B cell (primary cell): ENCODE data around the gene PIK3C2G. TPM values are rescaled to one million over a fixed set of nuclear protein-coding genes. Genes with fewer than 3 reads are reported as not detected.

ENCODE experiments used
- ATAC-seq: fragments of 200-7000 bp; cut with Tn5 transposase; one replicate; pipeline ENCODE4 v1.10.0; 2021; ENCODE audit warnings: low read depth, mild to moderate bottlenecking, moderate number of reproducible peaks, moderate library complexity
- CTCF ChIA-PET: fragments of 350-600 bp; sonication (Branson Sonifier 250); formaldehyde crosslinking; loops from one replicate; lab custom pipeline; 2021; ENCODE audit warnings: antibody characterized with exemption, inconsistent platforms; lab: Charles Lee
- POLR2A ChIA-PET: fragments of 350-600 bp; sonication (Branson Sonifier 250); formaldehyde crosslinking; loops from one replicate; lab custom pipeline; 2021; ENCODE audit warnings: antibody characterized with exemption; lab: Charles Lee
- DNase-seq: peaks from one replicate; pipeline ENCODE4 v3.0.0; 2013
- H2AFZ ChIP-seq: 2 replicates; pipeline ENCODE4 v1.6.1; 2012; ENCODE audit warnings: mild to moderate bottlenecking, low read depth, low read length; ENCODE audit not compliant: insufficient read depth, poor library complexity, severe bottlenecking
- H3K27ac ChIP-seq, 2 donors: 1 replicate in 1 of 2; 2 replicates in 1 of 2; pipeline ENCODE4 v1.5.1; 2012 to 2013; ENCODE audit warnings: low read length in 2 of 2, mild to moderate bottlenecking in 2 of 2, moderate library complexity in 1 of 2
- H3K27me3 ChIP-seq, 4 experiments: fragments of 200-600 bp in 1 of 4; sonication (generic) in 1 of 4; replicated peaks in 1 of 4; 1 replicate in 2 of 4; 2 replicates in 2 of 4; pipeline versions ENCODE4 v1.6.1 to v1.7.0; 2013 to 2016; ENCODE audit warnings: low read length in 3 of 4, mild to moderate bottlenecking in 2 of 4, mixed read lengths in 1 of 4, moderate library complexity in 1 of 4; ENCODE audit not compliant: insufficient read depth in 4 of 4, control insufficient read depth in 3 of 4; ENCODE audit errors: control extremely low read depth in 1 of 4
- H3K36me3 ChIP-seq, 2 experiments: replicated peaks in 1 of 2; 1 replicate in 1 of 2; 2 replicates in 1 of 2; pipeline versions ENCODE4 v1.6.1 to v1.7.1; 2013; ENCODE audit warnings: low read length in 1 of 2; ENCODE audit not compliant: insufficient read depth in 2 of 2, control insufficient read depth in 1 of 2; ENCODE audit errors: control extremely low read depth in 1 of 2, extremely low read depth in 1 of 2
- H3K4me1 ChIP-seq, 2 donors: fragments of 200-600 bp in 1 of 2; sonication (generic) in 1 of 2; 1 replicate in 1 of 2; 2 replicates in 1 of 2; pipeline versions ENCODE4 v1.5.1 to v1.6.1; 2013 to 2017; ENCODE audit warnings: low read length in 2 of 2; ENCODE audit not compliant: control insufficient read depth in 2 of 2, insufficient read depth in 2 of 2
- H3K4me2 ChIP-seq: replicated peaks from 2 replicates; pipeline ENCODE3; 2012; ENCODE audit warnings: mild to moderate bottlenecking, low read depth, low read length; ENCODE audit not compliant: poor library complexity, severe bottlenecking
- H3K4me3 ChIP-seq, 5 experiments: fragments of 200-600 bp in 1 of 5; sonication (generic) in 1 of 5; 1 replicate in 3 of 5; 2 replicates in 2 of 5; pipeline versions ENCODE4 v1.5.1 to v1.7.0; 2011 to 2016; ENCODE audit warnings: low read length in 4 of 5, mild to moderate bottlenecking in 4 of 5, low read depth in 2 of 5, control low read depth in 1 of 5, moderate library complexity in 1 of 5; ENCODE audit not compliant: insufficient read depth in 1 of 5; ENCODE audit errors: control extremely low read depth in 1 of 5, extremely low read depth in 1 of 5
- H3K79me2 ChIP-seq: fragments of 200-600 bp; sonication (generic); one replicate; pipeline ENCODE4 v1.6.0; 2016; ENCODE audit warnings: low read length; ENCODE audit not compliant: control insufficient read depth, insufficient read depth
- H3K9ac ChIP-seq: fragments of 200-600 bp; sonication (generic); 2 replicates; pipeline ENCODE4 v1.6.1; 2017; ENCODE audit warnings: mild to moderate bottlenecking, low read length, moderate library complexity
- H3K9me3 ChIP-seq, 3 donors: one replicate each; pipeline versions ENCODE4 v1.6.1 to v1.7.1; 2013; ENCODE audit warnings: low read length in 2 of 3; ENCODE audit not compliant: control insufficient read depth in 2 of 3, insufficient read depth in 1 of 3; ENCODE audit errors: control extremely low read depth in 1 of 3
- H4K20me1 ChIP-seq: 2 replicates; pipeline ENCODE4 v1.6.0; 2012; ENCODE audit warnings: mild to moderate bottlenecking, low read length; ENCODE audit not compliant: insufficient read depth, control insufficient read depth, poor library complexity, severe bottlenecking
- H3K27ac Mint-ChIP-seq: one replicate; pipeline ENCODE4 v1.8.0; 2021; ENCODE audit warnings: mixed read lengths
- H3K27me3 Mint-ChIP-seq: one replicate; pipeline ENCODE4 v1.8.0; 2021; ENCODE audit warnings: mixed read lengths
- H3K4me1 Mint-ChIP-seq: one replicate; pipeline ENCODE4 v1.8.0; 2021; ENCODE audit warnings: mixed read lengths
- H3K4me3 Mint-ChIP-seq: one replicate; pipeline ENCODE4 v1.8.0; 2021; ENCODE audit warnings: mixed read lengths
- H3K9me3 Mint-ChIP-seq: one replicate; pipeline ENCODE4 v1.8.0; 2022; ENCODE audit warnings: mixed read lengths; ENCODE audit not compliant: insufficient read depth
- EZH2 ChIP-seq: IDR thresholded peaks from 2 replicates; pipeline ENCODE4 v1.6.1; 2012; ENCODE audit warnings: borderline replicate concordance, low read depth, mild to moderate bottlenecking, moderate library complexity, low read length; ENCODE audit not compliant: insufficient read depth, poor library complexity, severe bottlenecking
- WGBS: methylation state at CpG from one replicate; pipeline ENCODE4 v1.1.5; 2013; ENCODE audit warnings: missing lambda C conversion rate; ENCODE audit not compliant: insufficient coverage; 5-methylcytosine and 5-hydroxymethylcytosine counted together
- intact Hi-C: fragments of 100-400 bp; cut with micrococcal nuclease; formaldehyde crosslinking; loops from one replicate; pipeline ENCODE4 v1.10.0; 2022
- polyA plus RNA-seq: library from polyadenylated mRNA; depleted of rRNA; stranded (reverse); fragments of >200 nt; gene quantifications from 2 replicates; pipeline ENCODE4 v1.2.3, GENCODE V29; 2012
- total RNA-seq, 2 donors: library from RNA; stranded (reverse); fragments of 120-200 nt in 1 of 2; gene quantifications; 1 replicate in 1 of 2; 2 replicates in 1 of 2; pipeline versions ENCODE4 v1.2.3 to v1.2.4, GENCODE V29; 2013 to 2022
- TF ChIP-seq, protein P1 (sequence below): fragments of 200-600 bp; IDR thresholded peaks from one replicate; pipeline ENCODE4 v1.8.0; 2022; ENCODE audit warnings: antibody characterized with exemption, mild to moderate bottlenecking

The PIK3C2G gene
- total and polyA plus RNA-seq, 2 donors (not counting 1 experiment from before 2014, with no cell fraction given) = not detected

GRCh38 chr12:18476861-18477260, 215.5 kb downstream of the PIK3C2G start:
- no peak for TF ChIP-seq EZH2
- no peak overlapping the region for H3K27ac ChIP-seq
- H3K4me3 Mint-ChIP-seq = no peak overlapping the region
- WGBS = 83% methylated on average over 3 of the region's 4 CpGs
- H3K4me2 ChIP-seq = no peak overlapping the region
- ATAC-seq (no peak), DNase-seq (no peak)
- H3K4me3 ChIP-seq = no peak overlapping the region
- no peaks in the 10 kb centered on the region for H3K9me3 ChIP-seq
- intact Hi-C loops = no loop called here
- no peaks in the 10 kb centered on the region for H4K20me1 ChIP-seq
- no peak overlapping the region for H3K9ac ChIP-seq
- H2AFZ ChIP-seq = no peak overlapping the region
- H3K27ac Mint-ChIP-seq = no peak overlapping the region
- H3K79me2 ChIP-seq = no peaks in the 10 kb centered on the region
- no peaks in the 10 kb centered on the region for H3K27me3 ChIP-seq
- no peaks in the 10 kb centered on the region for H3K9me3 Mint-ChIP-seq
- H3K27me3 Mint-ChIP-seq = no peaks in the 10 kb centered on the region
- H3K4me1 Mint-ChIP-seq = no peaks in the 10 kb centered on the region
- H3K36me3 ChIP-seq = no peaks in the 10 kb centered on the region
- H3K4me1 ChIP-seq = no peaks in the 10 kb centered on the region
- ChIA-PET POLR2A (no interaction called here), CTCF (no interaction called here)

- H3K9me3 ChIP-seq = no peaks in the 10 kb centered on the region
- H3K9ac ChIP-seq = no peak overlapping the region
- ChIA-PET CTCF (no interaction called here), POLR2A (no interaction called here)
- no peak overlapping the region for H3K4me3 Mint-ChIP-seq
- H3K9me3 Mint-ChIP-seq = peaks cover 3% of the 10 kb centered on the region
- no peak for TF ChIP-seq EZH2
- TF ChIP-seq, protein P1, sequence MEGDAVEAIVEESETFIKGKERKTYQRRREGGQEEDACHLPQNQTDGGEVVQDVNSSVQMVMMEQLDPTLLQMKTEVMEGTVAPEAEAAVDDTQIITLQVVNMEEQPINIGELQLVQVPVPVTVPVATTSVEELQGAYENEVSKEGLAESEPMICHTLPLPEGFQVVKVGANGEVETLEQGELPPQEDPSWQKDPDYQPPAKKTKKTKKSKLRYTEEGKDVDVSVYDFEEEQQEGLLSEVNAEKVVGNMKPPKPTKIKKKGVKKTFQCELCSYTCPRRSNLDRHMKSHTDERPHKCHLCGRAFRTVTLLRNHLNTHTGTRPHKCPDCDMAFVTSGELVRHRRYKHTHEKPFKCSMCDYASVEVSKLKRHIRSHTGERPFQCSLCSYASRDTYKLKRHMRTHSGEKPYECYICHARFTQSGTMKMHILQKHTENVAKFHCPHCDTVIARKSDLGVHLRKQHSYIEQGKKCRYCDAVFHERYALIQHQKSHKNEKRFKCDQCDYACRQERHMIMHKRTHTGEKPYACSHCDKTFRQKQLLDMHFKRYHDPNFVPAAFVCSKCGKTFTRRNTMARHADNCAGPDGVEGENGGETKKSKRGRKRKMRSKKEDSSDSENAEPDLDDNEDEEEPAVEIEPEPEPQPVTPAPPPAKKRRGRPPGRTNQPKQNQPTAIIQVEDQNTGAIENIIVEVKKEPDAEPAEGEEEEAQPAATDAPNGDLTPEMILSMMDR = no peak
- H3K79me2 ChIP-seq = no peaks in the 10 kb centered on the region
- H3K4me2 ChIP-seq = no peak overlapping the region
- DNase-seq = no peak
- H3K27me3 ChIP-seq = no peaks in the 10 kb centered on the region
- no peak overlapping the region for H3K4me3 ChIP-seq
- H4K20me1 ChIP-seq = no peaks in the 10 kb centered on the region
- H3K4me1 ChIP-seq = no peaks in the 10 kb centered on the region
- intact Hi-C loops = no loop called here
- no peak overlapping the region for H3K27ac Mint-ChIP-seq
- H3K4me1 Mint-ChIP-seq = no peaks in the 10 kb centered on the region
- 100% methylated on average over 1 of the region's 3 CpGs for WGBS
- ATAC-seq = no peak
- H3K27ac ChIP-seq = no peak overlapping the region
- H2AFZ ChIP-seq = no peak overlapping the region
- H3K36me3 ChIP-seq = no peaks in the 10 kb centered on the region
- no peaks in the 10 kb centered on the region for H3K27me3 Mint-ChIP-seq
Measured at GRCh38 chr12:18479256-18479655, 217.9 kb downstream of the PIK3C2G start.
